HG02798 (cell line): ENCODE results near the gene ITPR1.
A peak's percentile ranks its signal among the peaks of the same experiment; 100 is the strongest.

Source experiments
- ATAC-seq: cut with Tn5 transposase; IDR thresholded peaks from one replicate; pipeline ENCODE4 v1.9.1; 2021; ENCODE audit warnings: mild to moderate bottlenecking; ENCODE audit not compliant: unreplicated experiment, poor library complexity

Gene ITPR1

DNA sequence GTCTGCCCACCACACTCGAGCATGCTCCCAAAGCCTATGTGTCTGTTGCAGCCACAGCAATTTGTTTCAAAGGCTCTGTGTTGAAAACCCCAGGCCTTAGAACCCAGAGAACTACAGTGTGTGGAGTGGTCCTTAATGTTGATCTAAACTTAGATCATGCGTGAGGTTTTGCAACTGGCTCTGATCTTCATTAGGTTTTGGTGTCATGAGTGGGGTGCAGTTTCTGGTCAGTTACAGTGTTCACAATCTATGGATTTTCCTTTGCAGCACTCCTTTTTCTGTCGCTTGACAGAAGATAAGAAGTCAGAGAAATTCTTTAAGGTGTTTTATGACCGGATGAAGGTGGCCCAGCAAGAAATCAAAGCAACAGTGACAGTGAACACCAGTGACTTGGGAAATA is 273.1 kb downstream of the ITPR1 start:
- ATAC-seq = no peak

DNA sequence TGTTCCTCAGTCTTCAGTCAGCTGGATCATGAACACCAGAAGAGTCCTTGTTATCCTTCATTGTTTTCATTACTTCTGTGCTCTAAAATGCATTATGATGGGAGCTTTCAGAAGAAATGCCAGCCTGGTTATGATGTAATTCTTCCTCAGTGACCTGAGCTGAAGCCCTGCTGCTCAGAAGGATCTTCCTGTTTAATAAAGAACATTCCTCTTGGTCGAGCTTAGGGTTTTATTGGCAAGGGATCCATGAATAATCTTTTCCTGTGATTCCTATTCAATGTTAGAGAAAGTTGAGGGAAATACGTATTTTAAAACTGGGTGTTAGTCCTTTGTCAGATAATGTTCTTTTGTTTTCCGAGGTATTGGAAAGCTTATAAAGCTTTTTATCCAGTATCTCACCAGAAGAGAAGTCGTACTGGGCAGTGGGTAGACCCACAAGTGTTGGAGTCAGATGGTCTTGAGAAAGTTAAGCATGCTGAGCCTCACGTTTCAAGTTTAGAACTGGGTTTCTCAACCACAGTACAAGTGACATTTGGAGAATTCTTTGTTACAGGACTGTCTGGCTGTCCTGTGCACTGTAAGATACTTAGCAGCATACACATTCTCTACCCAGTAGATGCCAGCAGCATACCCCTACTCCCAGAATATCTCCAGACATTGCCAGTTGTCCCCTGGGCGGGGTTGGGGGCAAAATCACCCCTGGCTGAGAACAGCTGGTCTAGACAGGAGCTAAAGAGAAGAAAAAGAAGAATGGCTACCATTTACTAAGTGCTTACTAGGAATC is 273.8 kb downstream of the ITPR1 start:
- ATAC-seq = no peak

DNA sequence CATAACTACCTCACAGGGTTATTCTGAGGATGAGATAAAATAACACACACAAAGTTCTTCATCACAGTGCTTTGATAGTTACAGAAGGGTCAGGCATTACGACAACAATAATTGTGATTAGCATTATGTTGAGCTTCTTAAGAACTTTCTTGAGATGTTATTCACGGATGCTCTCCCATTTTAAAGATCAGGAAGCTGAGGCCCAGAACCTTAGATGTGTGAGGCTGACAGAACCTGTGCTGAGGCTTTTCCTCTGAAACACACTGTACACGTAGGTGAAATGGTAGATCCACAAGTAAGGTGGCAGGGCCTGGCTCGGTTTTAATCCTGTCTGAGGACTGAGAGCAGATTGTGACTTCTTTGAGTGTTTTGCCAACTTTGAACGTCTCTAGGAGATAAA is 274.9 kb downstream of the ITPR1 start:
- no peak for ATAC-seq

DNA sequence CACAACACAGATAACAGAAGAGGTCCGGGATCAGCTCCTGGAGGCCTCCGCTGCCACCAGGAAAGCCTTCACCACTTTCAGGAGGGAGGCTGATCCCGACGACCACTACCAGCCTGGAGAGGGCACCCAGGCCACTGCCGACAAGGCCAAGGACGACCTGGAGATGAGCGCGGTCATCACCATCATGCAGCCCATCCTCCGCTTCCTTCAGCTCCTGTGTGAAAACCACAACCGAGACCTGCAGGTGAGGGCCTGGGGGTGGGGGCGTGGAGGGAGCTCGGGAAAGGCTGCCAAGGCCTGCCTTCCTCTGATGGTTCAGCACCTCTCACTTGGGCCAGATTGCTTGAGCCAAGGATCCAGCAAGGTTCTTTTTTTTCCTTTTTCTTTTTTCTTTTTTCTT is 275.4 kb downstream of the ITPR1 start:
- ATAC-seq = no peak

DNA sequence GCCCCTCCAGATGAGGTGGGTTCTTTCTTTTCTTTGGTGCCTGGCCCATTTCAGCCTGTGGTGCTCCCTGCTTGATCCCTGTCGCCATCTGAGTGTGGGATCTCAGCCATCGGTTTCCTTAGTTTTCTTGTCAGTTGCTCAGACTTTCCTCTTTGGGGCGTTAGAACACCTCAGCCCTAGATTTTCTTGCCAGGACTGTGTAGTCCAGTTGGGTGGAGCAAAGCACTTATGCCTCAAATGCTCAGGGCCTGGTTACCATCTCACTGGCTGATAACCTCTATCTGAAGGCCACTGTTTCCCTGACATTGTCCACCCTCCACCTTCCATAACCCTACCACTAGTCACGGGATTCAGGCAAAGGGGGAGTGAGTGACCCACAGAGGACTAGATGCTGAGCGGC is 277.4 kb downstream of the ITPR1 start:
- no peak for ATAC-seq

DNA sequence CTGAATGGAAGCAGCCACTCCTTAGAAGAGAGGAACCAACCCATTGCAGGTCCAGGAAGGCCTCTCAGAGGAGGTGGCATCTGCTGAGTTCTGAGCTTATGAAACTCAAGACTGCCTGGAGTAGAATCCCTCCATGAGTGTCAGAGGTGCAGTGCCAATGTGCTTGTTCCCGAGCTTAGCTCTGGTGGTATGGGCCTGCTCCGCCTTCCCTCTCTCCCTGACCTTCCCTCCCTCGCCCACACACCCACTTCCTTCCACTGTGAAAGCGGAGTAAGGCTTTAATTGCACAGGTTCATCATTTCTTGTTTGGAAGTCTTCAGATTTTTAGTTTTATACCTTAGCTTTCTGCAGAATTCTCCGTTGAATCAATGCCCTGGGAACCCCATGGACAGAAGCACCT is 278.1 kb downstream of the ITPR1 start:
- ATAC-seq = no peak

DNA sequence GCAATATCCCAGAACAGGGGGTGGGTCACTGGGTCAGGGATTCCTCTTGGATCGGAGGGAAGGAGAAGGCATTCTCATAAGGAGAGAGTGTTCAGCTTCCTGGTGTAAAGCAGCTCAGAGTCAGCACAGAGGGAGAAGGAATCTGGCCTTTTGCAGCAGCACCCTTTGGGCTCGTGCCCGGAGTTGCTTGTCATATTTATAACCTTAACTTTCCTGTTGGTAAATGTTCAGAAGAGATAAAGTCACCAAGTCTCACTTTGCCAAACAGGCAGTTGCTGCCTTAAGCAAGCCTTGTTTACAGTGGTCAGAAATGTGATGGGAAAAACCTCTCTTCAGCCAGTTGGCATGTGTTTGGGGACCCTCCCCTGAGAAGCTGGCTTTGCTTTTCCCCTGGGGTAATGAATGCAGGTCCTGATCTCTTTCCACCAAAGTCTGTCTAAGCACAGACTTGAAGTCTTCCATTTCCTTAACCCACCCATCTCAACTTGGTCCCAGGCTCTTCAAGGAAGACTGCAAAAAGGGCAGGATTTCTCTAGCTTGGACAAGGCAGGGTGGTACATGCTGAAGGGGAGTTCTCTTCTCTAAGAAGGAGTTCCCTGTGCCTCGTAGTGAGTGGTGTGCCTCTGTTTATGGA is 279.1 kb downstream of the ITPR1 start:
- ATAC-seq = no peak

DNA sequence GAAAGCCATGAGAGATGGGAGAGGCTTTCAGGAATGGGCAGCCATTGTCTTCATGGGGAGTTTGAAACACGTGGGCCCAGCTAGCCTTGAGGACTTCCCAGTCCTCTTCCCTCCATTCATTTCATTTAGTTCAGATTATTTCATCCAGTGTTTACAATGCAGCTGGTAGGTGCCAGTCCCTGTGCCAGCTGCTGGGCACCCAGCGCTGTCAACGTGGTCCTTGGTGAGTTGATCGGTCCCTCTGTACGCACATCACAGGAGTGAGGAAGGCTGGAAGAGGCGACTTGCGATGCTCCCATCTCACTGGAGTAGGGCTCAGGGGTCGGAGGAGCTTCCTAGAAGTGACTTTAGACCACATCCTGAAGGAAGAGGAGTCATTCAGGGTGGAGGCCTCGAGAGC is 279.7 kb downstream of the ITPR1 start:
- ATAC-seq = no peak

DNA sequence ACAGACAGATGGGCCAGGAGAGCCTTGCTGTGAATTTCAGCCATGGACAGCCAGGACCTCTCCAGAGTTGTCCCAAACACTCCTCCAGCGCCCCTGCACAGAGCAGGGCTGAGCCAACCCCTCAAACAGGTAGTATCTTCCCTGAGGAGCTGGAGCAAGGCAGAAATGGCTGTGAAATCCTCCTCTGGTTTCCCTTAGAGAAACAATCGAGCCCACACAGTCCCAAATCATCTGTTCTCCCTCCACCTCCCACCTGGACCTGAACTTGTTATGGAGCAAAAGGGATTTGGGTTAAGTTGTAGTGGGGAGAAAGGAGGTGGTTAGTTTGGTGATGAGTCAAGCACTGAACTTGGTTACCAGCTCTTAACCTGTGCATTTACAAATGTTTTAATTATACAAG is 280.4 kb downstream of the ITPR1 start:
- ATAC-seq = no peak

DNA sequence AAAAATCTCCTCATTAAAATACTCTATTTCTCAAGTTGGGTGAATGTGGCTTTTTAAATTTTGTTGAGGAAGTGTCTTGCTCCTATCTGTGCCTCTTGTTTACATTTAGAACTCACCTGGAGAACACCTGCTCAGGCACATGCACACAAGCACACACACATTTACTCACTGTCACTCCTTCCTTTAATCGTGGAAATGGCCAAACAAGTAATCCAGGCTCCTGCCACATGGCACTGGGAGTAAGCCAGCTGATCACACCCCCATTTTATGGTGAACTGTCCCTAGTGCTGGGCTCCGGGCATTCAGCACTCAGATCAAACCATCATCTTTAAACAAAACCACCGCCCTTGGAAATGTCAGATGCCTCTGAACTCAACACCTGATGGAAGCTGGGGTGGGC is 281.4 kb downstream of the ITPR1 start:
- no peak for ATAC-seq

DNA sequence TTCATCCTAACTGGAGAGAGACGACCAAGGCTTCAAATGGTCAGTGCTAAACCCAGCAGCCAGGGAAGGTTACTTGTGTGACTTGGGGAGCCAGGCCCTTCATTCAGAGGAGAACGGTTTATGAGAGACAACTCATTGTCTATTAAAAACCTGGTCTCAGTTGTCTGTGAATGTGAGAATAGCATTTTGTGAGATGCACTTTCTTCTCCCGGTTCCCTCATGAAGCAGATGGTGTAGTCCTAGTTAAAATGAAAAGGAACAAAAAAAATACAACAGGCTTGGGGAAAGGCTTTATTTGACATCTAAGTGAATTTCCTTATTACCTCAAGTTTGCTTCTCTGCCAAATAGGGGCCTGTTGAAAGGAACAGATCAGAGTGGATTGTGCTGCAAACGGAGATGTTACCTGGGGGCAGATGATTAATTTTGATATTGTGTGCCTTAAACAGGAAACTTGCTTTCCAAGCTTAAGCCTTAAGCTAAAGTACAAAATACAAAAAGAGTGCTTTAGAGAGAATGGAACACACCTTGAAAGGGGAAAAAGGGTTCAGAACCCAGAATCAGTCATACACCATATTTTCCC is 283.3 kb downstream of the ITPR1 start:
- ATAC-seq = peak; percentile 38

DNA sequence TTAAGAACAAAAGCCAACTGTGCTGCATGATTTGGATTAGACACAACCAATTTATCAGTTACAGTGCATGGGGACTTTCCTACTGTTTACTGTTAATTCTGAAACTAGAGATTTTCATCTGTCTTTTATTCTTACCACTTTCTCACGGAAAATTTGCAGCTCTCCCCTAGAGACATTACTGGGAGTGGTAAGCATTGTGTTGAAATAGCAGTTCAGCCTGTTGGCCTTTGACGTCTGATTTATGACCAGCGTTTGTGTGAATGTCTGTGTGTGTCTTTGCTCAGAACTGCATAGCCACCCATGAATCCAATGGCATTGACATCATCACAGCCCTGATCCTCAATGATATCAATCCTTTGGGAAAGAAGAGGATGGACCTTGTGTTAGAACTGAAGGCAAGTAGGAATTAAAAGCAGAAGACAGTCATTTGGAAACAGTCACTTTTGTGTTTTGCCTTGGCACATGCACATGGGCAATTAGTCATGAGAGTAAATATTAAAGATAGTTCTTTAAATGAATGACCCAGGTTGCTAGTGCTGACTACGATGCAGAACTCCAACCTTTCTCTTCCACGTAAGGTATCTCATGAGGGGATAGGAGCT is 283.9 kb downstream of the ITPR1 start:
- peak; percentile 83 for ATAC-seq

DNA sequence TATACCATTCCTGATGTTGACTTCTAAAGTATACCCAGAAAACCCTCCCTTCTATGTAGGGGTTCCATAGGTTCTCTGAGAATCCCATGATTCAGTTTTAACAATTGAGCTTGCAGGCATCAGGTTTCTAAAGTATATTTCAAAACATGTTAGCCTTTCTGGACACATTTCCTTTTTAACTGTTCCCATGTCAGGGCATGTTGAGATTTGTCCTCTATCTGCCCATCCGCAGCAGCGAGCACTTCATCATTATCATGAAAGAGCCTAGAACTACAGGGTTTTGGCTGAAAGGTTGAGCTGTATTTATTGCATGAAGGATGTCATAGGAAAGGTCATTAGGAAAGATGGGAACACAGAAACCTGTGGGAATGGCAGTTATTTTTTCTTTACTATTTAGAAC is 285.0 kb downstream of the ITPR1 start:
- ATAC-seq = no peak

DNA sequence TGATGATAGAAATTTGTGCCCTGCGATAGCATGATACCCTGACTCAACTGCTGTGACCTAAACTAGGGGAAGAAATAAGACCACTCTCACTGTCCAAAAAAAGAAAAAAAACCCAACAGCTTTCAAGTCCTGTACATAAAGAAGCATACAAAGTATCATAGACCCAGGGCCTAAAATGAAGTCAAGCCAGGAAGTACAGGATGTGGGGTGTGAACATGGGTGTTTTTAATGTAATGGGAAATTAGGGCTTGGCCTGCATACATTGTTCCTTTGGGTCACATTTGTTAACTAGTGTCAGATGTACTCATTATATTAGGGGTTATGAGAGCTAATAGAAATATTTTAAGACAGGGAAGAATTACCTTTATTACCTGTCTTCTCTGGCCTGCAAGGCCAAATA is 285.6 kb downstream of the ITPR1 start:
- ATAC-seq = no peak

DNA sequence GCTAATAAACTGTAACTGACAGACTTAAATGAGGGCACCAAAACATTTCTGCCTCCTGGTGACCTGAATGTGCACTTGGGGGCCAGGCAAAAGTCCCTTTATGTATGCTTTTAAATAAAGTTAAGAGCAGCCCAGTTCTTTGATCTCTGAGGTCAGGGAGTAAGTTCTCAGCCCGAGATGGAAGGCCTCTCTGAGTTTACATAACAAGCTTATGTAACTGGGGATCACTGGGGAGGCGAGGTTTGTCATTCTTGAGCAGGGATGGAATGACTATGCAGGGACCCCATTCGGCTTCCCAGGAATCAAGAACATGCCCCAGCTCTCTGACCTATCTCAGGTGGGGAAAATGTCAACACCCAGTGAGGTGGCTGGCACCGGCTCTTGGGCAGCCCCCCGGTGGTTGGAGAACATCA is 287.4 kb downstream of the ITPR1 start:
- ATAC-seq = no peak

DNA sequence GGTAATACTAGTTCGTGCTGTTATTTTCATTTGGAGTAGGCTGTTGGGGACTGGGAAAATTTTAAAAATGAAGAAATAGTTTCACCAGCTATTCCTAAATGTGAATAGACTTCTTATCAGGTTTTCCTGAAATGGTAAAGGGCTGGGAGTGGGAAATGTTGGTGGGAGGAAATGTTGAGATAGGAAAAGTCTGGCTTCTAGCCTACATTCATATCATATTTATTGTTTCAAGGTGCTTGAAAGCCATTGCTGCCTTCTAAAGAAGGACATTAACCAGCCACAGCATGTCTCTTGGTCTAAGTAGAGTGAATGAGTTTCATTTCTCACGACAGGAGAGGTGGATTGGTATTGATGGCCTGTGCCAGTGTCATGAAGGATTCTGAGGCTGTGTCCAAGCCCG is 288.9 kb downstream of the ITPR1 start:
- ATAC-seq = no peak

DNA sequence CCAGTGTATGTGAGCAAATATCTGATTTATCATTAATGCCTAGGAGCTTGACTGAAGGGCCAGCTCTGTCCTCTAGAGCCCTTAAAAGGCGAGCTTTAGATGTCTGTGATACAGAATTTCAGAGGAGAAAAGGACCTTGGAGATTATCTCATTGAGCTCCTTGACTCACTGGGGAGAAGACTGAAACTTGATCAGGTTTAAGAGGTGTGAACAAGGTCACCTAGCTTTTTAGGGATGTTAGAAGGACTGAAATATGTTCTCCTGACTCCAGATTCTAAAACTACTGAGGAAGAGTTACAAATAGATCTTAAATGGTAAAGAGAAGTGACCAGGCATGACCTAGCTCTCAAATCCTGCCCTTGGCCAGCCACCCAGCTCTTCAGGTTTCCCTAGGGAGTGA is 292.4 kb downstream of the ITPR1 start:
- ATAC-seq = no peak

DNA sequence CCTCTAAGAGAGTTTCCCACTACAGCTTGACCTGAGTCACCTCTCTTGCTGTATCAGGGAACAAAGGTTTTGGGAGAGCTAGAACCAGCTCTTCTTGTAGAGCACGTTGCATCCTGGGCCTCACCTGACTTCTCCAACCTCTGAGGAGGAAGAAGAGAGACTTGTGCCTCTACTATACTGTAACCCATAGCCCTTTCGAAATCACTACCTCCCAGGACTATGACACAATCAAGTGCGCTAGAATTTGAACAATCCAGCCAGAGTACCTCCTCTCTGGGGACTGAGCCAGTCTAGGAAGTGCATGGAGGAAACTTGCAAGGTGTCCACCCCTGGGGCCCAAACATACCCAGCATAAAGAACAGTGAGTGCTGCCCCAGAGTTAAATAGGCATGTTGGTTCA is 293.3 kb downstream of the ITPR1 start:
- ATAC-seq = no peak

DNA sequence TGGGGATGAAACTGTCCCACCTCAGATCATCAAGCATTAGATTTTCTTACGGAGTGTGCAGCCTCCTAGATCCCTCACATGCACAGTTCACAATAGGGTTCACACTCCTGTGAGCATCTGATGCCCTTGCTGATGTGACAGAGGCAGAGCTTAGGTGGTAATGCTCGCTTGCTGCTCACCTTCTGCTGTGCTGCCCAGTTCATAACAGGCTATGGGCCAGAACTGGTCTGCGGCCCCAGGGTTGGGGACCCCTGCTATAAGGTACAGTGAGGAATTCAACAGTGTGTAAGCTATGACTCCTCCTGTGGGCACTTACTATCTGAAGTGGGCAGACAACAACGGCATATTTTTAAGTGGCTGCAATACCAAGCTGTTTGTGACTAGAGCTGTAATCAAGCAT is 298.2 kb downstream of the ITPR1 start:
- ATAC-seq = no peak

DNA sequence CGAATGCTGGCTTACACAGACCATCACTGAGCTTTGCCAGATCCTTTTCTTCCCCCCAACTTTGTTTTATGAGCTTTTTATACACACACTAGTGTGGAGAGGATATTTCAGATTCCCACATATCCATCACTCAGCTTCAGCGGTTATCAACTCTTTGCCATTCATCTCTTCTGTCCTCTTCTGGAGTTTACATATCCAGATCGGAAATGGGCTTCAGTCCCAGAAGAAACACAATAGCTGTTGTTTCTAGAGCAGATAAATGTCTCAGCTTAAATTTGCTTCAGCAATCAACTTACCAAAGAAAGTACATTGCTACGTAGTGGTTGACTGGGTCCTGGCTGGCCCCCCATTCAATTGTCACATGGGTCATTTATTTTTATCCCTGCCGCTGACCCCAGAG is 300.2 kb downstream of the ITPR1 start:
- ATAC-seq = no peak

DNA sequence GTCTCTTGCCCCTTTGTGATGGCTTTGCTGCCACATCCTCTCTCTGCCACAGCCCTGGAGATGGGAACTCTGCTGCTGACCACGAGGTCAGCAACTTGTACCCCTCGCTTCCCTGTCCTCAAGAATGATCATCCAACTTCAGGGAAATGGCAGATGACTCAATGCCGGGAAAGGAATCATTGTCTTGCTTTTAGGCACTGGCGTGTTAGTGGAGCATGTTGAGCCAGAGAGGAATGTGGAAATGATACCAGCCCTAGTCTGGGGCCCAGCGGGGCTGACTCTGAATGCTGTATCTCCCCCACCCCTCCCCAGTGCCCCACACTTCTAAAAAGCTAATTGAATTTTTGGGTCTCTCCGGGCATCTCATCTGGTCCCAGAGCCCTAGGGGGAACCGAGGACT is 301.2 kb downstream of the ITPR1 start:
- no peak for ATAC-seq
